CD14-positive monocyte (primary cell): ENCODE data around the gene FHIT. TPM values are rescaled to one million over a fixed set of nuclear protein-coding genes. Genes with fewer than 3 reads are reported as not detected.
"Not testable (repeated sequence)": the region's sequence is repeated elsewhere in the genome, so short reads cannot be mapped to it uniquely, and the experiment has no call there.

Experiments used
- DNase-seq, 3 donors: peaks; one replicate each; pipeline ENCODE4 v3.0.0-alpha.2; 2011 to 2022
- H2AFZ ChIP-seq: 2 replicates; pipeline ENCODE4 v1.6.0; 2012; ENCODE audit warnings: mild to moderate bottlenecking, low read depth, low read length, inconsistent platforms; ENCODE audit not compliant: insufficient read depth, poor library complexity, severe bottlenecking
- H3K27ac ChIP-seq, 2 donors: 1 replicate in 1 of 2; 2 replicates in 1 of 2; pipeline ENCODE4 v1.5.1; 2012 to 2013; ENCODE audit warnings: low read length in 2 of 2, control low read depth in 1 of 2, inconsistent platforms in 1 of 2, low read depth in 1 of 2, mild to moderate bottlenecking in 1 of 2
- H3K27me3 ChIP-seq, 2 donors: one replicate each; pipeline versions ENCODE4 v1.6.0 to v1.6.1; 2011 to 2013; ENCODE audit warnings: low read length in 2 of 2; ENCODE audit not compliant: control insufficient read depth in 2 of 2, insufficient read depth in 2 of 2
- H3K36me3 ChIP-seq, 2 donors: replicated peaks in 1 of 2; 1 replicate in 1 of 2; 2 replicates in 1 of 2; pipeline versions ENCODE4 v1.5.1 to v1.6.1; 2012 to 2013; ENCODE audit warnings: low read length in 2 of 2, control low read depth in 1 of 2, inconsistent platforms in 1 of 2, mild to moderate bottlenecking in 1 of 2; ENCODE audit not compliant: insufficient read depth in 2 of 2, control insufficient read depth in 1 of 2
- H3K4me1 ChIP-seq, 2 donors: 1 replicate in 1 of 2; 2 replicates in 1 of 2; pipeline versions ENCODE4 v1.5.1 to v1.6.1; 2012 to 2013; ENCODE audit warnings: low read length in 2 of 2, control low read depth in 1 of 2, inconsistent platforms in 1 of 2, mild to moderate bottlenecking in 1 of 2, moderate library complexity in 1 of 2; ENCODE audit not compliant: insufficient read depth in 2 of 2, control insufficient read depth in 1 of 2
- H3K4me2 ChIP-seq: replicated peaks from 2 replicates; pipeline ENCODE3; 2012; ENCODE audit warnings: low read length, moderate library complexity, mild to moderate bottlenecking; ENCODE audit not compliant: poor library complexity, severe bottlenecking; ENCODE audit errors: extremely low read depth
- H3K4me3 ChIP-seq, 3 experiments: fragments of 200-600 bp in 1 of 3; sonication (generic) in 1 of 3; replicated peaks in 1 of 3; 1 replicate in 2 of 3; 2 replicates in 1 of 3; pipeline ENCODE4 v1.5.1; 2011 to 2013; ENCODE audit warnings: low read length in 3 of 3, mild to moderate bottlenecking in 3 of 3, control low read depth in 2 of 3, low read depth in 2 of 3, inconsistent platforms in 1 of 3, moderate library complexity in 1 of 3
- H3K79me2 ChIP-seq: 2 replicates; pipeline ENCODE4 v1.6.0; 2012; ENCODE audit warnings: mild to moderate bottlenecking, control low read depth, inconsistent platforms, low read length, moderate library complexity; ENCODE audit not compliant: insufficient read depth
- H3K9ac ChIP-seq: 2 replicates; pipeline ENCODE4 v1.6.0; 2017; ENCODE audit warnings: low read length, mild to moderate bottlenecking; ENCODE audit not compliant: insufficient read depth, poor library complexity, severe bottlenecking
- H3K9me3 ChIP-seq, 2 donors: replicated peaks in 1 of 2; 1 replicate in 1 of 2; 2 replicates in 1 of 2; pipeline versions ENCODE4 v1.5.1 to v1.6.1; 2012 to 2013; ENCODE audit warnings: low read length in 2 of 2, control low read depth in 1 of 2; ENCODE audit not compliant: control insufficient read depth in 1 of 2, insufficient read depth in 1 of 2
- H4K20me1 ChIP-seq: 2 replicates; pipeline ENCODE4 v1.6.0; 2012; ENCODE audit warnings: mild to moderate bottlenecking, low read length, control low read depth, moderate library complexity; ENCODE audit not compliant: insufficient read depth
- H3K27ac Mint-ChIP-seq, 7 donors: one replicate each; pipeline ENCODE4 v1.8.0; 2020; ENCODE audit warnings: mild to moderate bottlenecking in 7 of 7, mixed read lengths in 7 of 7, moderate library complexity in 6 of 7, inconsistent platforms in 2 of 7
- H3K27me3 Mint-ChIP-seq, 3 donors: one replicate each; pipeline ENCODE4 v1.8.0; 2021 to 2022; ENCODE audit warnings: low read depth in 3 of 3, mild to moderate bottlenecking in 3 of 3, mixed read lengths in 3 of 3, moderate library complexity in 3 of 3, inconsistent platforms in 1 of 3
- H3K36me3 Mint-ChIP-seq, 2 donors: one replicate each; pipeline ENCODE4 v1.8.0; 2020; ENCODE audit warnings: mixed read lengths in 2 of 2, inconsistent platforms in 1 of 2, mild to moderate bottlenecking in 1 of 2
- H3K4me1 Mint-ChIP-seq: one replicate; pipeline ENCODE4 v1.8.0; 2020; ENCODE audit warnings: mild to moderate bottlenecking, mixed read lengths
- H3K4me3 Mint-ChIP-seq, 2 donors: one replicate each; pipeline ENCODE4 v1.8.0; 2020; ENCODE audit warnings: mild to moderate bottlenecking in 2 of 2, mixed read lengths in 2 of 2, moderate library complexity in 1 of 2
- H3K9me3 Mint-ChIP-seq, 7 donors: one replicate each; pipeline ENCODE4 v1.8.0; 2020 to 2022; ENCODE audit warnings: mixed read lengths in 7 of 7, mild to moderate bottlenecking in 6 of 7, moderate library complexity in 6 of 7, inconsistent platforms in 2 of 7
- CTCF ChIP-seq: fragments of 200-600 bp; IDR thresholded peaks from one replicate; pipeline ENCODE4 v1.8.0; 2022; ENCODE audit warnings: antibody characterized with exemption, mild to moderate bottlenecking
- WGBS: methylation state at CpG from one replicate; pipeline ENCODE4 v1.1.5; 2013; ENCODE audit warnings: missing lambda C conversion rate; ENCODE audit not compliant: insufficient coverage; 5-methylcytosine and 5-hydroxymethylcytosine counted together
- intact Hi-C, 2 donors: fragments of 100-400 bp; cut with micrococcal nuclease; formaldehyde crosslinking; loops; one replicate each; pipeline versions ENCODE4 v1.15.0 to v1.15.1; 2023
- polyA plus RNA-seq, 3 donors: library from polyadenylated mRNA; depleted of rRNA in 1 of 3; unstranded in 2 of 3; stranded (reverse) in 1 of 3; fragments of 300-500 nt in 2 of 3; fragments of >200 nt in 1 of 3; fragmentation: Illumina TruSeq in 2 of 3; gene quantifications; 1 replicate in 2 of 3; 2 replicates in 1 of 3; pipeline ENCODE4 v1.2.3, GENCODE V29; 2012 to 2021

Gene FHIT
- polyA plus RNA-seq, 3 donors, result 1.7 to 3.4 (median 3.2) TPM

- Mint-ChIP-seq H3K4me3 (no peak overlapping the region), H3K4me1 (no peaks in the 10 kb centered on the region), H3K9me3 (peaks cover 0 to 8% (median 0%) of the 10 kb centered on the region in 7 donors), H3K27ac (no peak overlapping the region), H3K27me3 (no peaks in the 10 kb centered on the region), H3K36me3 (no peaks in the 10 kb centered on the region)
- no peak for TF ChIP-seq CTCF
- Histone ChIP-seq H3K4me1 (no peaks in the 10 kb centered on the region), H3K79me2 (no peaks in the 10 kb centered on the region), H3K4me3 (no peak overlapping the region), H3K9me3 (no peaks in the 10 kb centered on the region), H3K27ac (no peak overlapping the region), H3K36me3 (no peaks in the 10 kb centered on the region), H3K9ac (no peak overlapping the region), H2AFZ (no peak overlapping the region), H3K4me2 (no peak overlapping the region), H3K27me3 (no peaks in the 10 kb centered on the region), H4K20me1 (no peaks in the 10 kb centered on the region)
- intact Hi-C loops, result no loop called here
- no peak for DNase-seq
- WGBS, result 100% methylated on average over 1 of the region's 5 CpGs
Observed at GRCh38 chr3:61029194-61029593, 222.1 kb downstream of the FHIT start.

- Mint-ChIP-seq H3K27me3 (no peaks in the 10 kb centered on the region), H3K4me1 (peaks cover 9% of the 10 kb centered on the region), H3K27ac (no peak overlapping the region), H3K9me3 (peaks cover 20 to 28% (median 22%) of the 10 kb centered on the region in 7 donors), H3K4me3 (no peak overlapping the region), H3K36me3 (peaks cover 0 to 3% of the 10 kb centered on the region in 2 donors)
- Histone ChIP-seq H3K4me3 (no peak overlapping the region), H3K9ac (no peak overlapping the region), H3K27ac (no peak overlapping the region), H3K27me3 (no peaks in the 10 kb centered on the region), H3K4me2 (no peak overlapping the region), H4K20me1 (no peaks in the 10 kb centered on the region), H3K36me3 (no peaks in the 10 kb centered on the region), H2AFZ (no peak overlapping the region), H3K9me3 (no peaks in the 10 kb centered on the region), H3K79me2 (no peaks in the 10 kb centered on the region), H3K4me1 (peaks cover 0 to 8% of the 10 kb centered on the region in 2 donors)
- no peak for DNase-seq
- no CpG with 5 or more reads among the region's 1 CpG for WGBS
- TF ChIP-seq CTCF, result no peak
- intact Hi-C loops, result no loop called here
Observed at GRCh38 chr3:61018807-61019206, 232.4 kb downstream of the FHIT start.

- H3K4me3 Mint-ChIP-seq, H3K27me3 Mint-ChIP-seq, H3K27ac Mint-ChIP-seq, H4K20me1 ChIP-seq, H3K36me3 ChIP-seq, H3K27ac ChIP-seq, H3K36me3 Mint-ChIP-seq, H3K4me3 ChIP-seq, H3K4me1 ChIP-seq, H3K9me3 ChIP-seq, H3K4me1 Mint-ChIP-seq, H3K27me3 ChIP-seq, H2AFZ ChIP-seq, H3K79me2 ChIP-seq, H3K9ac ChIP-seq, intact Hi-C loops, H3K4me2 ChIP-seq, DNase-seq: not testable (repeated sequence)
- H3K9me3 Mint-ChIP-seq, result peaks cover 10 to 21% (median 14%) of the 10 kb centered on the region in 7 donors
- no CpG with 5 or more reads among the region's 6 CpGs for WGBS
Observed at GRCh38 chr3:61017028-61017427, 234.2 kb downstream of the FHIT start.
